HG02642 (cell line): ENCODE data around the gene FDPS.

ENCODE experiments used
- ATAC-seq: cut with Tn5 transposase; IDR thresholded peaks from one replicate; pipeline ENCODE4 v1.9.1; 2021; ENCODE audit warnings: mild to moderate bottlenecking; ENCODE audit not compliant: unreplicated experiment, poor library complexity

FDPS gene

GRCh38 chr1:155308493-155309422, at the start of gene FDPS:
TSS of gene FDPS (plus strand) at chr1:155308866. CDS start at chr1:155309790, 924 bp downstream.
- peak; percentile 95 for ATAC-seq

GRCh38 chr1:155260276-155260675, 48.4 kb upstream of the FDPS start:
- ATAC-seq, result no peak

- ATAC-seq, result peak; percentile 9
These were observed 47.2 kb upstream of the FDPS start for GRCh38 chr1:155261493-155261851.

- peak; percentile 90 for ATAC-seq
These were observed 46.6 kb upstream of the FDPS start, which contains the start of gene SCAMP3 for GRCh38 chr1:155261852-155262673. TSS of gene SCAMP3 (minus strand) at chr1:155262360. CDS start at chr1:155262151, 209 bp downstream.

- ATAC-seq, result no peak
These were observed 45.6 kb upstream of the FDPS start for GRCh38 chr1:155263067-155263466.

- ATAC-seq, result no peak
These were observed 42.1 kb upstream of the FDPS start for GRCh38 chr1:155266553-155266952.

GRCh38 chr1:155267373-155267772, 41.3 kb upstream of the FDPS start:
- ATAC-seq, result no peak

GRCh38 chr1:155268630-155269029, 40.0 kb upstream of the FDPS start:
- ATAC-seq, result no peak

GRCh38 chr1:155269381-155269780, 39.3 kb upstream of the FDPS start:
- ATAC-seq, result no peak

- ATAC-seq, result peak; percentile 41
These were observed 36.0 kb upstream of the FDPS start for GRCh38 chr1:155272466-155273342.

GRCh38 chr1:155273343-155274245, 35.1 kb upstream of the FDPS start, which contains the start of gene CLK2:
TSS of gene CLK2 (minus strand) at chr1:155273504. CDS start at chr1:155270977, 2,527 bp downstream.
- peak; percentile 82 for ATAC-seq

GRCh38 chr1:155277070-155277901, 31.4 kb upstream of the FDPS start, which contains the start of gene HCN3:
TSS of gene HCN3 (plus strand) at chr1:155277463. CDS start at chr1:155277591, 128 bp downstream.
- ATAC-seq, result peak; percentile 75

GRCh38 chr1:155277902-155278688, 30.6 kb upstream of the FDPS start:
- ATAC-seq, result no peak

GRCh38 chr1:155278689-155279160, 29.9 kb upstream of the FDPS start:
- ATAC-seq, result no peak

GRCh38 chr1:155279268-155279667, 29.4 kb upstream of the FDPS start:
- no peak for ATAC-seq

- no peak for ATAC-seq
These were observed 26.1 kb upstream of the FDPS start for GRCh38 chr1:155282488-155283091.

GRCh38 chr1:155284476-155284875, 24.2 kb upstream of the FDPS start:
- no peak for ATAC-seq
